OCI-LY7 (cell line): Measurements from ENCODE around the gene SEC61A1. TPM values are rescaled to one million over a fixed set of nuclear protein-coding genes. Genes with fewer than 3 reads are reported as not detected.

Experiments used
- BruUV-seq: library from RNA; stranded (reverse); fragments of 400-500 nt; replicated peaks from 2 replicates; lab custom pipeline; 2021; lab: Mats Ljungman, UMichigan
- CTCF ChIA-PET: fragments of 300-600 bp; sonication (Branson Sonifier 250); formaldehyde crosslinking; loops from one replicate; lab custom pipeline; 2022; ENCODE audit warnings: antibody characterized with exemption; ENCODE audit not compliant: unreplicated experiment; lab: Charles Lee
- POLR2A ChIA-PET: fragments of 300-600 bp; sonication (Branson Sonifier 250); formaldehyde crosslinking; loops from one replicate; lab custom pipeline; 2022; ENCODE audit warnings: antibody characterized with exemption; lab: Charles Lee
- DNase-seq: peaks from one replicate; pipeline ENCODE4 v3.0.0-alpha.2; 2015; ENCODE audit warnings: low spot score
- H2AFZ ChIP-seq: fragments of 200-600 bp; sonication (generic), shearing (Covaris generic); 2 replicates; pipeline ENCODE4 v1.6.1; 2014; ENCODE audit warnings: mild to moderate bottlenecking, antibody characterized with exemption, low read length, moderate library complexity
- H3K27ac ChIP-seq: fragments of 200-600 bp; sonication (generic); 2 replicates; pipeline ENCODE4 v1.5.1; 2014; ENCODE audit warnings: mixed run types, low read depth, mild to moderate bottlenecking, moderate library complexity, low read length, inconsistent platforms; ENCODE audit not compliant: poor library complexity, severe bottlenecking
- H3K36me3 ChIP-seq: fragments of 200-600 bp; sonication (generic); 2 replicates; pipeline ENCODE4 v1.6.1; 2014; ENCODE audit warnings: mild to moderate bottlenecking, antibody characterized with exemption, low read length, moderate library complexity, mixed read lengths; ENCODE audit not compliant: insufficient read depth
- H3K4me1 ChIP-seq: fragments of 200-600 bp; sonication (generic); 2 replicates; pipeline ENCODE4 v1.5.1; 2014; ENCODE audit warnings: mild to moderate bottlenecking, low read length; ENCODE audit not compliant: insufficient read depth, poor library complexity, severe bottlenecking
- H3K4me2 ChIP-seq: fragments of 200-600 bp; sonication (generic); 2 replicates; pipeline ENCODE4 v1.6.1; 2014; ENCODE audit warnings: mild to moderate bottlenecking, low read length
- H3K4me3 ChIP-seq: fragments of 200-600 bp; sonication (generic); 2 replicates; pipeline ENCODE4 v1.5.1; 2014; ENCODE audit warnings: mild to moderate bottlenecking, low read depth, low read length; ENCODE audit not compliant: poor library complexity, severe bottlenecking
- H3K79me2 ChIP-seq: fragments of 200-600 bp; sonication (generic); 2 replicates; pipeline ENCODE4 v1.6.1; 2016; ENCODE audit warnings: low read depth, mild to moderate bottlenecking, low read length, moderate library complexity, mixed read lengths; ENCODE audit not compliant: insufficient read depth
- H3K9me2 ChIP-seq: fragments of 200-600 bp; sonication (generic); 2 replicates; pipeline ENCODE4 v1.6.1; 2016; ENCODE audit warnings: mild to moderate bottlenecking, low read length, mixed read lengths; ENCODE audit not compliant: insufficient read depth
- H3K9me3 ChIP-seq: fragments of 200-600 bp; sonication (generic); 2 replicates; pipeline ENCODE4 v1.6.1; 2014; ENCODE audit warnings: mild to moderate bottlenecking, mixed run types, low read length, mixed read lengths
- H4K20me1 ChIP-seq: fragments of 200-600 bp; sonication (generic); 2 replicates; pipeline ENCODE4 v1.6.1; 2014; ENCODE audit warnings: mild to moderate bottlenecking, antibody characterized with exemption, low read length, moderate library complexity, mixed read lengths; ENCODE audit not compliant: insufficient read depth
- EZH2phosphoT487 ChIP-seq: fragments of 200-600 bp; sonication (generic); IDR thresholded peaks from 2 replicates; pipeline ENCODE4 v1.6.1; 2018; ENCODE audit warnings: low read depth, borderline replicate concordance, mild to moderate bottlenecking, mixed run types, antibody characterized with exemption, low read length, moderate library complexity, mixed read lengths
- intact Hi-C: fragments of 100-400 bp; cut with micrococcal nuclease; formaldehyde crosslinking; loops from one replicate; pipeline ENCODE4 v1.10.0; 2022; ENCODE audit not compliant: unreplicated experiment
- total RNA-seq, 2 experiments: library from RNA; depleted of rRNA in 1 of 2; stranded (reverse); fragments of >200 nt in 1 of 2; shearing (Covaris generic) in 1 of 2; gene quantifications; 2 replicates each; pipeline ENCODE4 v1.2.3, GENCODE V29; 2014 to 2022
- TF ChIP-seq, protein P1 (sequence below): fragments of 200-600 bp; sonication (generic); conservative IDR thresholded peaks from 2 replicates; pipeline ENCODE4 v1.5.1; 2014; ENCODE audit warnings: mild to moderate bottlenecking, antibody characterized with exemption, low read length, moderate library complexity, mixed read lengths

Gene SEC61A1
- total RNA-seq, 2 experiments from 2014 or later, result 85.2 to 133 TPM

DNA sequence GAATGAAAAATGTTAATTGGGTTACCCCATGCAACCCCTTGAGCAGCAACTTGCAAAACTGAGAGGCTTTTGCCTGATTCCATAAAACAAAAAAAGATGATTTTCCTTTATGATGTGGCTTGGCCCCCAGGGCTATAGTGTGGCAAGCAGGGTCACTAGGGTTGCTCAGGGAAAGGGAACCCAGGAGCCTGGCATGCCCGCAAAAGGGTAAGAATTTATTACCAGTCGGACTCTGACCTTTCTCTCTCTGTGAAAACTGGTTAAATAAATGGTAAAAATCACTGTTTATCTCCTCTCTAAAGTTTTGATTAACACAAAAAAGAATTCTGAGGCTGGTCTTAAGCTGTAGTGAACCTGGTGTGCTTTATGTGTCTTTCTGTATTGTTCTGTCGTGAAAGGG, 37.7 kb upstream of the SEC61A1 start:
- ChIA-PET CTCF (no interaction called here), POLR2A (no interaction called here)
- DNase-seq, result no peak
- no peak overlapping the region for H3K4me3 ChIP-seq
- no peaks in the 10 kb centered on the region for H3K4me1 ChIP-seq
- H3K79me2 ChIP-seq, result no peaks in the 10 kb centered on the region
- no peaks in the 10 kb centered on the region for H3K36me3 ChIP-seq
- H2AFZ ChIP-seq, result no peak overlapping the region
- no peaks in the 10 kb centered on the region for H3K9me2 ChIP-seq
- TF ChIP-seq, protein P1, sequence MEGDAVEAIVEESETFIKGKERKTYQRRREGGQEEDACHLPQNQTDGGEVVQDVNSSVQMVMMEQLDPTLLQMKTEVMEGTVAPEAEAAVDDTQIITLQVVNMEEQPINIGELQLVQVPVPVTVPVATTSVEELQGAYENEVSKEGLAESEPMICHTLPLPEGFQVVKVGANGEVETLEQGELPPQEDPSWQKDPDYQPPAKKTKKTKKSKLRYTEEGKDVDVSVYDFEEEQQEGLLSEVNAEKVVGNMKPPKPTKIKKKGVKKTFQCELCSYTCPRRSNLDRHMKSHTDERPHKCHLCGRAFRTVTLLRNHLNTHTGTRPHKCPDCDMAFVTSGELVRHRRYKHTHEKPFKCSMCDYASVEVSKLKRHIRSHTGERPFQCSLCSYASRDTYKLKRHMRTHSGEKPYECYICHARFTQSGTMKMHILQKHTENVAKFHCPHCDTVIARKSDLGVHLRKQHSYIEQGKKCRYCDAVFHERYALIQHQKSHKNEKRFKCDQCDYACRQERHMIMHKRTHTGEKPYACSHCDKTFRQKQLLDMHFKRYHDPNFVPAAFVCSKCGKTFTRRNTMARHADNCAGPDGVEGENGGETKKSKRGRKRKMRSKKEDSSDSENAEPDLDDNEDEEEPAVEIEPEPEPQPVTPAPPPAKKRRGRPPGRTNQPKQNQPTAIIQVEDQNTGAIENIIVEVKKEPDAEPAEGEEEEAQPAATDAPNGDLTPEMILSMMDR, result no peak
- no peak for TF ChIP-seq EZH2phosphoT487
- H4K20me1 ChIP-seq, result no peaks in the 10 kb centered on the region
- no TSS peak for BruUV-seq
- H3K9me3 ChIP-seq, result peaks cover 9% of the 10 kb centered on the region; the same call in 1 of the 2 replicates
- H3K27ac ChIP-seq, result no peak overlapping the region
- intact Hi-C loops, result no loop called here
- H3K4me2 ChIP-seq, result no peak overlapping the region

DNA sequence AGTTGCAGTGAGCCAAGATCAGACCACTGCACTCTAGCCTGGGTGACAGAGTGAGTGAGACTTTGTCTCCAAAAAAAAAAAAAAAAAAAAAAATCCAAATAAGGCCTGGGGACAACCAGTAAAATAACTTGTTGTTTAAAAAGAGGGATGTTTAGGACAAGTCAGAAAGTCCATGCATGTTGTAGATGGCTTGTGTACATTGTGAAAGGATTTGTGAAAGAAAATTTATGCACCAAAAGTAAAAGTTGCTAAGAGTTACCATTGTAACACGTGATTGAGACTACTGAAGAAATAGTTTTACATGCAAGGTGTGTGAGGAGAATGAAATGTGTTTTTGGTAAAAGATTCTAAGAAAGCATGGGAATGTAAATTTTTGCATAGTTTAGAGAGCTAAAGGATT, 35.7 kb upstream of the SEC61A1 start:
- no peak for TF ChIP-seq EZH2phosphoT487
- TF ChIP-seq, protein P1, result no peak
- ChIA-PET CTCF (no interaction called here), POLR2A (interaction anchor here (0.7 kb wide), 4 partner anchors 18 to 488 kb away, joined by 3 to 4 read pairs (median 4); no protein-coding TSS in a partner anchor)
- H2AFZ ChIP-seq, result no peak overlapping the region
- no peak overlapping the region for H3K27ac ChIP-seq
- intact Hi-C loops, result no loop called here
- no TSS peak for BruUV-seq
- H3K4me1 ChIP-seq, result no peaks in the 10 kb centered on the region
- H3K9me3 ChIP-seq, result peaks cover 9% of the 10 kb centered on the region; the same call in 1 of the 2 replicates
- DNase-seq, result no peak
- H3K36me3 ChIP-seq, result no peaks in the 10 kb centered on the region
- no peak overlapping the region for H3K4me3 ChIP-seq
- H3K9me2 ChIP-seq, result no peaks in the 10 kb centered on the region
- H3K79me2 ChIP-seq, result no peaks in the 10 kb centered on the region
- no peak overlapping the region for H3K4me2 ChIP-seq
- no peaks in the 10 kb centered on the region for H4K20me1 ChIP-seq

DNA sequence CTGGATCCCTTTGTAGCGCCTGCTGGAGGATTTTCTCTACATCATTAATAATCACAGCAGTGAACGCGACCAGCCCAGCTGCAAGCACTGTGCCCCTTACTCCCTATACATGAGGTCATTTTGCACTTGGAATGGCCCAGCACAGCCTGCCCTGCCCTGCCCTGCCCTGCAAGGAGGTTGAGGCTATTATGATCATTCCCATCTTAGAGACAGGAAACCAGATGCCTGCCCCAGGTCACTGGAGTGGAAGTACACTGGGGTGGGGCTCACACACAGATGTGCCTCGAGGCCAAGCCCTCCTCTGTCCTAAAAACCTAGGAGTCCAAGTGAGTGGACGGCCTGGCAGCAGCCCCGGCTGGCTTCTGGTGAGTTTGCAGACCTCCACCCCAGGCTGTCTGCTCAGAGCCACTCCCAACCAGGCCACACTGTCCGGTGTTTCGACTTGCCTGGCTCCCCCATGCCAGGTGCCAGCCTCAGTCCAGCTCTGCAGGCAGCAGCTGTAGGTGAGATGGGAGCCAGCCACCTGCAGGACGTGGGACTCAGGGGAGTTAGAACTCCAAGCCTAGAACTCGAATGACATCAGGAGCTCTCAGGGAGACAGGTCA, 30.4 kb upstream of the SEC61A1 start:
- H3K79me2 ChIP-seq, result no peaks in the 10 kb centered on the region
- H2AFZ ChIP-seq, result no peak overlapping the region
- no peaks in the 10 kb centered on the region for H4K20me1 ChIP-seq
- POLR2A ChIA-PET, result interaction anchor here (0.6 kb wide), 1 partner anchor 243 kb away, joined by 3 read pairs; no protein-coding TSS in a partner anchor
- TF ChIP-seq EZH2phosphoT487, result no peak
- TF ChIP-seq, protein P1, result no peak
- H3K27ac ChIP-seq, result no peak overlapping the region
- H3K4me1 ChIP-seq, result no peaks in the 10 kb centered on the region
- no peak overlapping the region for H3K4me3 ChIP-seq
- intact Hi-C loops, result no loop called here
- H3K4me2 ChIP-seq, result no peak overlapping the region
- no TSS peak for BruUV-seq
- H3K36me3 ChIP-seq, result no peaks in the 10 kb centered on the region
- CTCF ChIA-PET, result no interaction called here
- no peak for DNase-seq
- H3K9me3 ChIP-seq, result no peaks in the 10 kb centered on the region
- no peaks in the 10 kb centered on the region for H3K9me2 ChIP-seq
